RWPE1 (cell line): ENCODE measurements around the gene TTBK2.

Source experiments
- CTCF ChIA-PET: fragments of 350-600 bp; sonication (Branson Sonifier 250); formaldehyde crosslinking; extraction: SDS; loops from one replicate; lab custom pipeline; 2021; lab: Yijun Ruan, JAX
- POLR2A ChIA-PET: fragments of 400-600 bp; formaldehyde crosslinking; extraction: SDS; loops from one replicate; lab custom pipeline; 2020; ENCODE audit warnings: antibody characterized with exemption; ENCODE audit not compliant: low non-redundant PET; lab: Yijun Ruan, JAX
- DNase-seq: peaks from one replicate; pipeline ENCODE4 v3.0.0; 2012; ENCODE audit warnings: low spot score
- H3K27ac ChIP-seq: fragments of 450-650 bp; 2 replicates; pipeline ENCODE4 v1.5.1; 2017
- CTCF ChIP-seq: fragments of 450-650 bp; conservative IDR thresholded peaks from 2 replicates; pipeline ENCODE4 v1.5.1; 2017; ENCODE audit warnings: low read depth, mild to moderate bottlenecking

Gene TTBK2

GRCh38 chr15:42820811-42821210, 99.8 kb downstream of the TTBK2 start:
- TF ChIP-seq CTCF = no peak
- POLR2A ChIA-PET = no interaction called here
- CTCF ChIA-PET = no interaction called here
- DNase-seq = no peak
- no peak overlapping the region for H3K27ac ChIP-seq

- ChIA-PET CTCF (interaction anchor here (0.5 kb wide), 1 partner anchor 105 kb away, joined by 3 read pairs; no protein-coding TSS in a partner anchor), POLR2A (no interaction called here)
- H3K27ac ChIP-seq = no peak overlapping the region
Measured at GRCh38 chr15:42819786-42820185, 100.8 kb downstream of the TTBK2 start.

DNA sequence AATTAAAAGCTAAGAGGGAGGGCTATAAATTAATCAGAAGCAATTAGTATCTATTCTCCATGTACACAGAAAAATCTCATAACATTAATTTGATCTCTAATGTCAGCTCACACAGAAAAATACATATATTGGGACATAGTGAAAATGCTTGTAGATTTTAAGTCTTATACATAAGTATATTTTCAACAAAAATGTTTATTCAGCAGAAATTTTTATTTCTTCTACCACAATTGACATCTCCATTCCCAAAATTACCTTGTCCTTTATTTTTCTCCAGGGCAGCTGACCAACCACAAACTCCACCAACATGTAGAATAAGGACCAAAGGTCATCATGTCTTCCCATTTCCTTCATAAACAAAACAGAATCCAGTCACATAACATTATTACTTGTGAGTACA, 109.1 kb downstream of the TTBK2 start:
- DNase-seq = no peak
- no peak overlapping the region for H3K27ac ChIP-seq
- no peak for TF ChIP-seq CTCF
- POLR2A ChIA-PET = no interaction called here
- CTCF ChIA-PET = interaction anchor here (1.7 kb wide), 1 partner anchor 115 kb away, joined by 6 read pairs; no protein-coding TSS in a partner anchor

More at GRCh38 chr15:42819786-42820185, 100.8 kb downstream of the TTBK2 start:
- no peak for TF ChIP-seq CTCF
- DNase-seq = no peak

DNA sequence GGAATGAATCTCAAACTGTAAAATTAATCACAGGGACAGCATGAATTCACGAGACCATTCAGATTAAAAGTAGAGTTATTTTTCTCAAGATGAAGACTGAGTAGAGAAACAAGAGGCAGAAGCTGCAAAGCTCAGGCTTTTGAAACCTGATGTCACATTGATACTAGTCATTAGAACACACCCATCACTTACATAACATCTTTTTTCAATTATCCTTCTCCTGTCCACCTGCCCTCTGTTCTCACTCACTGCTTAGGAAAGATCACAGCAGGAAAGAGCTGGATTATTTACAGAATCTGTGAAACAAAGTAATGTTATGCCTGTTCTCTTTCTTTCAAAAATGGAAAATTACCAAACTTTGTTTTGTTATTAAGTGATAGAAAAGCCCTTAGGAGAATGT, 111.7 kb downstream of the TTBK2 start:
- POLR2A ChIA-PET = no interaction called here
- TF ChIP-seq CTCF = no peak

DNA sequence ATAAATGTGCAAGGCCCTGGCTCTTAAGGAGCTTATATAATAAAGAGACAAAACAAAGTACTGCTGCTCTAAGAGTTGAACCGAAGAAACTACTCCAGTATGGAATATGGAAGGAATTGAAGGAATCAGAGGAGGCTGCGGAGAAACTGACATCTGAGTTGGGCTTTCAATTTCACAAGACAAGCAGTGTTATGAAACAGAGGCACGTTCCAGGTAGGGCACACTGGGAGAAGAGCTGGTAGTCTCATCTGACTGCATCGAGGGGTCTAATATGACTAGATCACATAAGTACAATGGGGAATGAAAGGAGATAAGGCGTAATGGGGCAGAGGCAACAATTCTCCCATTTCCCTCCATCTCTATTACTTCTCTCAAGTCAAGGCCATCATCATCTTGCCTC, 115.3 kb downstream of the TTBK2 start:
- no peak for DNase-seq
- POLR2A ChIA-PET = no interaction called here
- CTCF ChIA-PET = interaction anchor here (1.0 kb wide), 1 partner anchor 16 kb away, joined by 3 read pairs; no protein-coding TSS in a partner anchor
- no peak for TF ChIP-seq CTCF
- H3K27ac ChIP-seq = no peak overlapping the region

More for the DNA sequence above, 111.7 kb downstream of the TTBK2 start:
- DNase-seq = no peak
- no peak overlapping the region for H3K27ac ChIP-seq
- CTCF ChIA-PET = interaction anchor here (0.6 to 0.7 kb wide), 2 partner anchors 118 to 1343 kb away, joined by 3 to 6 read pairs; no protein-coding TSS in a partner anchor

DNA sequence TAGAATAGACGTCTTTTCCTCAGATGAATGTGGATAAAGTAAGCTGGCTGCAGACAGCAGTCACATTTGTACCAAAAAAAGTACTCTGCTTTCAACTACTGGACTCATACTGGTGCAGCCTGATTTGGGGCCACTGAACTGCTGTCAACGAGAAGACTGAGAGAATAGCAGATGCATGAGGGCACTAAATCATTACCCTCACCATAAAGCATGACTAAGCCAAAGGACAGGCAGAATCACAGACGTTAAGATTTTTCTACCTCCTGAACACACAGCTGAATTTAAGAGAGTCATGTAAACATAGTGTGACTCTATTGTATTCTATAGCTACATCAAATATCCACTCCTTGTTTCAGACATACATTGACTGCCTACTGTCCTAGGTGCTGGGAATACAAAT, 115.8 kb downstream of the TTBK2 start:
- DNase-seq = no peak
- TF ChIP-seq CTCF = no peak
- ChIA-PET CTCF (interaction anchor here (1.0 kb wide), 1 partner anchor 17 kb away, joined by 3 read pairs; no protein-coding TSS in a partner anchor), POLR2A (no interaction called here)
- no peak overlapping the region for H3K27ac ChIP-seq
